ENCODE data around the gene NUP35. TPM values are rescaled to one million over a fixed set of nuclear protein-coding genes. Genes with fewer than 3 reads are reported as not detected.

Gene NUP35
- polyA plus RNA-seq, 1 donor: 13.9 TPM

Other genes starting within 250 kb of the NUP35 start
- gene NCKAP1, start 86.0 kb upstream of the NUP35 start, polyA plus RNA-seq (ENCODE audit: insufficient read length): 81.7 TPM
- gene DUSP19, start 45.7 kb upstream of the NUP35 start, polyA plus RNA-seq (ENCODE audit: insufficient read length): 2.0 TPM

Data from hindlimb muscle (tissue), 1 donor.